HCT116 (cell line): ENCODE data around the gene ERC2. TPM values are rescaled to one million over a fixed set of nuclear protein-coding genes. Genes with fewer than 3 reads are reported as not detected.

ENCODE experiments used
- ATAC-seq: fragments of 200-7000 bp; cut with Tn5 transposase; 2 replicates; pipeline ENCODE4 v1.9.1; 2020; ENCODE audit warnings: mild to moderate bottlenecking, moderate library complexity
- BruUV-seq: library from RNA; stranded (reverse); fragments of 400-500 nt; replicated peaks from 2 replicates; lab custom pipeline; 2021; lab: Mats Ljungman, UMichigan
- CTCF ChIA-PET: fragments of 300-600 bp; sonication (Branson Sonifier 250); formaldehyde crosslinking; loops from one replicate; lab custom pipeline; 2021; ENCODE audit warnings: antibody characterized with exemption; lab: Charles Lee
- POLR2A ChIA-PET: fragments of 300-600, 350-600 bp; sonication (Branson Sonifier 250); formaldehyde crosslinking; loops from one replicate; lab custom pipeline; 2021; ENCODE audit warnings: antibody characterized with exemption; lab: Charles Lee
- RAD21 ChIA-PET, 2 experiments: fragments of 300-600 bp; sonication (Branson Sonifier 250); formaldehyde crosslinking; loops; one replicate each; lab custom pipeline; 2023; ENCODE audit warnings: low total read pairs in 2 of 2; ENCODE audit not compliant: uncharacterized antibody in 2 of 2, unreplicated experiment in 2 of 2, low non-redundant PET in 1 of 2; lab: Charles Lee
- DNase-seq: peaks from one replicate; pipeline ENCODE4 v3.0.0-alpha.2; 2010; ENCODE audit warnings: low read depth, low spot score
- H2AFZ ChIP-seq: fragments of 200-600 bp; shearing (Covaris generic), sonication (generic); 2 replicates; pipeline ENCODE4 v1.6.1; 2017; ENCODE audit warnings: low read depth, mixed run types, mixed read lengths, antibody characterized with exemption, low read length; ENCODE audit not compliant: poor library complexity, severe bottlenecking
- H3K27ac ChIP-seq: 2 replicates; pipeline ENCODE4 v1.5.1; 2012; ENCODE audit warnings: low read depth, low read length
- H3K27me3 ChIP-seq: fragments of 200-600 bp; sonication (generic); 2 replicates; pipeline ENCODE4 v1.6.1; 2016; ENCODE audit warnings: mixed run types, low read length, mixed read lengths; ENCODE audit not compliant: insufficient read depth
- H3K36me3 ChIP-seq, 2 experiments: fragments of 200-500 bp in 1 of 2; fragments of 200-600 bp in 1 of 2; sonication (Bioruptor generic) in 1 of 2; sonication (generic) in 1 of 2; 2 replicates each; pipeline versions ENCODE4 v1.5.1 to v1.6.1; 2014 to 2016; ENCODE audit warnings: low read length in 2 of 2, inconsistent platforms in 1 of 2, mixed read lengths in 1 of 2, mixed run types in 1 of 2; ENCODE audit not compliant: insufficient read depth in 2 of 2, control insufficient read depth in 1 of 2
- H3K4me1 ChIP-seq, 2 experiments: fragments of 200-600 bp in 1 of 2; sonication (generic) in 1 of 2; 2 replicates each; pipeline versions ENCODE4 v1.5.1 to v1.6.1; 2012 to 2017; ENCODE audit warnings: low read length in 2 of 2, inconsistent platforms in 1 of 2, mild to moderate bottlenecking in 1 of 2, mixed read lengths in 1 of 2, mixed run types in 1 of 2, moderate library complexity in 1 of 2; ENCODE audit not compliant: insufficient read depth in 2 of 2, control insufficient read depth in 1 of 2
- H3K4me2 ChIP-seq: fragments of 200-600 bp; sonication (generic); 2 replicates; pipeline ENCODE4 v1.6.1; 2017; ENCODE audit warnings: mixed run types, low read length, mixed read lengths
- H3K4me3 ChIP-seq, 2 experiments: fragments of 200-600 bp in 1 of 2; sonication (generic) in 1 of 2; replicated peaks in 1 of 2; 2 replicates each; pipeline ENCODE4 v1.5.1; 2011 to 2016; ENCODE audit warnings: low read length in 2 of 2, control low read depth in 1 of 2, low read depth in 1 of 2, mild to moderate bottlenecking in 1 of 2, mixed read lengths in 1 of 2, mixed run types in 1 of 2
- H3K79me2 ChIP-seq: fragments of 200-600 bp; sonication (generic); 2 replicates; pipeline ENCODE4 v1.6.1; 2017; ENCODE audit warnings: mild to moderate bottlenecking, mixed run types, low read length, moderate library complexity, mixed read lengths; ENCODE audit not compliant: insufficient read depth
- H3K9ac ChIP-seq: fragments of 200-600 bp; sonication (generic); 2 replicates; pipeline ENCODE4 v1.6.1; 2016; ENCODE audit warnings: low read length, mixed read lengths
- H3K9me2 ChIP-seq: fragments of 200-600 bp; sonication (generic), shearing (Covaris generic); 2 replicates; pipeline ENCODE4 v1.6.1; 2017; ENCODE audit warnings: mixed run types, mild to moderate bottlenecking, moderate library complexity; ENCODE audit not compliant: insufficient read depth
- H3K9me3 ChIP-seq, 2 experiments: fragments of 200-500 bp in 1 of 2; fragments of 200-600 bp in 1 of 2; sonication (Bioruptor generic) in 1 of 2; sonication (generic) in 1 of 2; 2 replicates each; pipeline ENCODE4 v1.6.1; 2014 to 2017; ENCODE audit warnings: low read length in 2 of 2, mixed read lengths in 2 of 2, inconsistent platforms in 1 of 2, low read depth in 1 of 2, mild to moderate bottlenecking in 1 of 2, mixed run types in 1 of 2, moderate library complexity in 1 of 2; ENCODE audit not compliant: control insufficient read depth in 1 of 2, insufficient read depth in 1 of 2
- H4K20me1 ChIP-seq: fragments of 200-600 bp; sonication (generic), shearing (Covaris generic); 2 replicates; pipeline ENCODE4 v1.6.1; 2017; ENCODE audit warnings: mixed run types, mild to moderate bottlenecking, moderate library complexity; ENCODE audit not compliant: insufficient read depth
- CEBPB ChIP-seq: IDR thresholded peaks from 2 replicates; pipeline ENCODE4 v1.6.1; 2012; ENCODE audit warnings: low read depth
- CTCF ChIP-seq, 3 experiments: fragments of 200-600 bp in 1 of 3; sonication (generic) in 1 of 3; IDR thresholded peaks in 2 of 3; conservative IDR thresholded peaks in 1 of 3; 2 replicates each; pipeline ENCODE4 v1.5.1; 2012 to 2017; ENCODE audit warnings: low read depth in 2 of 3, low read length in 2 of 3, antibody characterized with exemption in 1 of 3, borderline replicate concordance in 1 of 3, control low read depth in 1 of 3, mild to moderate bottlenecking in 1 of 3, mixed read lengths in 1 of 3, mixed run types in 1 of 3, moderate library complexity in 1 of 3; ENCODE audit not compliant: insufficient read depth in 1 of 3
- EGR1 ChIP-seq: IDR thresholded peaks from 2 replicates; pipeline ENCODE4 v1.6.1; 2012; ENCODE audit warnings: low read depth
- ELF1 ChIP-seq: IDR thresholded peaks from 2 replicates; pipeline ENCODE4 v1.6.1; 2012; ENCODE audit warnings: low read depth, borderline replicate concordance
- EZH2 ChIP-seq: fragments of 200-600 bp; sonication (generic); IDR thresholded peaks from 2 replicates; pipeline ENCODE4 v1.6.1; 2017; ENCODE audit warnings: antibody characterized with exemption, mixed run types
- EZH2phosphoT487 ChIP-seq: fragments of 200-600 bp; IDR thresholded peaks from 2 replicates; pipeline ENCODE4 v1.6.1; 2018; ENCODE audit warnings: antibody characterized with exemption, borderline replicate concordance
- JUND ChIP-seq: IDR thresholded peaks from 2 replicates; pipeline ENCODE4 v1.6.1; 2012
- POLR2AphosphoS5 ChIP-seq: IDR thresholded peaks from 2 replicates; pipeline ENCODE4 v1.6.1; 2011; ENCODE audit warnings: mild to moderate bottlenecking, low read depth, low read length, moderate library complexity
- REST ChIP-seq: IDR thresholded peaks from 2 replicates; pipeline ENCODE4 v1.6.1; 2012; ENCODE audit warnings: low read depth
- SP1 ChIP-seq: IDR thresholded peaks from 2 replicates; pipeline ENCODE4 v1.6.1; 2012; ENCODE audit warnings: low read depth
- TCF7L2 ChIP-seq: IDR thresholded peaks from 2 replicates; pipeline ENCODE4 v1.7.0; 2011; ENCODE audit warnings: borderline replicate concordance, inconsistent platforms; ENCODE audit not compliant: insufficient read depth, insufficient read length; ENCODE audit errors: extremely low read depth
- YY1 ChIP-seq: IDR thresholded peaks from 2 replicates; pipeline ENCODE4 v1.6.1; 2011; ENCODE audit warnings: low read length, low read depth, moderate library complexity, mild to moderate bottlenecking; ENCODE audit not compliant: insufficient replicate concordance; ENCODE audit errors: extremely low read depth
- ZNF274 ChIP-seq: fragments of 200-500 bp; sonication (Bioruptor generic); IDR thresholded peaks from 2 replicates; pipeline ENCODE4 v1.6.1; 2014; ENCODE audit warnings: mild to moderate bottlenecking, low read depth, low read length, inconsistent platforms
- intact Hi-C: fragments of 100-400 bp; cut with micrococcal nuclease; formaldehyde crosslinking; loops from 2 replicates; pipeline ENCODE4 v1.10.0; 2022
- total RNA-seq: library from RNA; stranded (reverse); gene quantifications from one replicate; pipeline ENCODE4 v1.2.1, GENCODE V29; 2021; ENCODE audit not compliant: unreplicated experiment

Gene ERC2
- total RNA-seq, 1 experiment from 2014 or later, result not detected

GRCh38 chr3:55544219-55544618 is 924.0 kb downstream of the ERC2 start:
- Histone ChIP-seq H3K79me2 (no peaks in the 10 kb centered on the region), H2AFZ (no peak overlapping the region), H3K27me3 (no peaks in the 10 kb centered on the region), H3K4me2 (no peak overlapping the region), H3K27ac (no peak overlapping the region), H3K4me3 (no peak overlapping the region), H3K9me2 (no peaks in the 10 kb centered on the region), H3K4me1 (no peaks in the 10 kb centered on the region), H3K9ac (no peak overlapping the region), H3K36me3 (no peaks in the 10 kb centered on the region), H3K9me3 (no peaks in the 10 kb centered on the region; a peak in 2 of 4 replicates), H4K20me1 (no peaks in the 10 kb centered on the region)
- intact Hi-C loops, result no loop called here
- DNase-seq, result no peak
- ChIA-PET POLR2A (no interaction called here), RAD21 (no interaction called here), CTCF (no interaction called here)
- TF ChIP-seq YY1 (no peak), EGR1 (no peak), JUND (no peak), SP1 (no peak), TCF7L2 (no peak), CEBPB (no peak), EZH2phosphoT487 (no peak), ELF1 (no peak), EZH2 (no peak), REST (no peak), ZNF274 (no peak), POLR2AphosphoS5 (no peak), CTCF (IDR thresholded peaks at IDR 0.05 in 2 of 3, conservative IDR thresholded peaks at IDR 0.05 in 1 of 3; ENCODE audit: borderline replicate concordance in 1 of 3, insufficient read depth in 1 of 3, low read depth in 2 of 3, low read length in 2 of 3) (no peak)
- no TSS peak for BruUV-seq
- ATAC-seq, result no peak
